Adipocyte (in vitro differentiated cells): ENCODE measurements around the gene CHD2.

Experiments used
- DNase-seq: peaks from one replicate; pipeline ENCODE4 v3.0.0-alpha.2; 2015; ENCODE audit warnings: low read depth
- H3K27me3 ChIP-seq: replicated peaks from 2 replicates; pipeline ENCODE4 v1.7.0; 2013; ENCODE audit warnings: mild to moderate bottlenecking, low read length, moderate library complexity; ENCODE audit not compliant: control insufficient read depth, insufficient read depth
- H3K36me3 ChIP-seq: 2 replicates; pipeline ENCODE4 v1.7.0; 2013; ENCODE audit warnings: low read length, mild to moderate bottlenecking, moderate library complexity; ENCODE audit not compliant: control insufficient read depth, insufficient read depth, severe bottlenecking
- H3K4me1 ChIP-seq: 2 replicates; pipeline ENCODE4 v1.7.0; 2013; ENCODE audit warnings: mild to moderate bottlenecking, low read length, moderate library complexity; ENCODE audit not compliant: control insufficient read depth, insufficient read depth
- H3K4me3 ChIP-seq: 2 replicates; pipeline ENCODE4 v1.7.0; 2013; ENCODE audit warnings: mild to moderate bottlenecking, low read length, moderate library complexity
- H3K9ac ChIP-seq: 2 replicates; pipeline ENCODE4 v1.7.0; 2013; ENCODE audit warnings: mild to moderate bottlenecking, low read length, moderate library complexity
- H3K9me3 ChIP-seq: 2 replicates; pipeline ENCODE4 v1.7.0; 2013; ENCODE audit warnings: mild to moderate bottlenecking, low read length, moderate library complexity; ENCODE audit not compliant: control insufficient read depth

The CHD2 gene

DNA sequence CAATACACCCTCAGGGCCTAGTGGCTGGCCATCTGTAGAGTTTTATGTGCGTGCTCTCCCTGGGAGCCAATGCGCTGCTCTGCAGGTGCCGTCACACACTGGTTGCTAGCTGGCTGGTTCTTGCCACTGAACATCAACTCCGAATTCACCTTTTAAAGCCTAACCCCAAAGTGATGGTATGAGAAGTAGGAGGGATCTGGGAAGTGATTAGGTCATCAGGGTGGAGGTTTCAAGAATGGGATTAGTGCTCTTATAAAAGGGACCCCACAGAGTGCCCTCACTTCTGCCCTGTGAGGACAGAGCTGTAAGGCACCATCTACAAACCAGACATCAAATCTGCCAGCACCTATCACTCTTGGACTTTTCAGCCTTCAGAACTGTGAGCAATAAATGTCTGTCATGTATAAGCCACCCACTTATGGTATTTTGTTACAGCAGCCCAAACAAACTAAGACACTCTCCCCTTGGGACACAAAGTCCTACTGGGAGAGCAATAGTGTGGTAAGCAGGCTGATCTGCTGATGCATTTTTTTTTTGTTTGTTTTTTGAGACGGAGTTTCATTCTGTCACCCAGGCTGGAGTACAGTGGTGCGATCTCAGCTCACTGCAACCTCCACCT lies 168.6 kb downstream of the CHD2 start:
- Histone ChIP-seq H3K4me1 (peaks cover 35% of the 10 kb centered on the region), H3K27me3 (peaks cover 7% of the 10 kb centered on the region), H3K4me3 (no peak overlapping the region), H3K36me3 (no peaks in the 10 kb centered on the region), H3K9me3 (no peaks in the 10 kb centered on the region), H3K9ac (no peak overlapping the region)
- DNase-seq = no peak

DNA sequence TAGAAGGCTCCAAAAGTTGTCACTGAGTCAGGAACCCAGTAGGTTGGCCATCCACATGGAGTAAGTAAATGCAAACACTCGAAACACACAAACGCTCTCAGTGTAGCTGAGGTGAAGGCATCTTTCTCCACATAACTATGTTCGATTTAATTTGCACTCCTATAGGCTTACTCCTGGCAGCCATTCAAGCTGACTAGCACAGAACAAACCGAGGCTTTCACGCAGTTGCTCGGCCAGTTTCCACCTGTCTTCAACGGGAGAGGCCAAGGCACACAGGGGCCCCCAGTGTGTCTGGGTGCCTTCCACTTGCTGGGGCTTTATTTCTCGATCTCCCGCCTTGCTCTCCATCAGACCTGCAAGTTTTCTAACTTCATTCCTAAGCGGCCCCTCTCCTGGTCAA lies 170.0 kb downstream of the CHD2 start:
- Histone ChIP-seq H3K4me1 (peaks cover 35% of the 10 kb centered on the region), H3K27me3 (no peaks in the 10 kb centered on the region), H3K9ac (no peak overlapping the region), H3K36me3 (no peaks in the 10 kb centered on the region), H3K9me3 (no peaks in the 10 kb centered on the region), H3K4me3 (no peak overlapping the region)
- DNase-seq = no peak

DNA sequence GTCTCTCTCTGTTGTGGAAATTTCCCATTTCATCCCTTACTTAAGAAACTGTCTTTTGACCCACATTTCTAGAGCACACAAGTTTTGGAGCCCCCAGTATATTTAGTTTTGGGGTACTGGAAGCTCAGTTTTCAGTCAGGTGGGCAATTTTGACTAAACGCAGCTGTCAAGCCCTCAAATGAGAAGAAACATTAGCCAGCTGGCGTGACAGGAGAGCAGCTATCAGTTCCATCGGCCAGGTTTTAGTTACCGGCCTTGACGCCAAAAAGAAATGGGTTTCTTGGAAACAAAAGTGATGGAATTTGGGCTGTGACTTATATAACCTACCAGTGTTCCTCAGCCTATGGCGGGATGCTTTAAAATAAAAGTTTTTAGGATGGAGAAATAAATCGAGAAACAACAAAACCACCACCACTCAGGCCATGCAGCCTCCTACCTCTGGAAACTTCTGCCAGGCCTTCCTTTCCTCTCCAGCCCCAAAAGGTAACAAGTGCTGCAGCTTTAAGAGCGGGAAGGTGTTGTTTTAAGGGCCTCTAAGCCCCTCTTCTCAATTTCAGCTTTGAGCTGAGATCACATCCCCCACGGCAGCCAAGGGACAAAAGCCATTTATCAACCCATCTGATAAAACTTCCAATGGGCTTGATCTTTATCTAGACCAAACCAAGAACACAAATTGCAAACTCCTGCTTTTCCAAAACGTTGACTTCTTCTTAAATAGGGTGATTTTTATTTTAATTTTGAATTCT lies 170.6 kb downstream of the CHD2 start:
- H3K9ac ChIP-seq = peak overlapping the region; percentile 88
- H3K9me3 ChIP-seq = no peaks in the 10 kb centered on the region
- peak overlapping the region; percentile 91 for H3K4me3 ChIP-seq
- H3K36me3 ChIP-seq = no peaks in the 10 kb centered on the region
- no peak for DNase-seq
- no peaks in the 10 kb centered on the region for H3K27me3 ChIP-seq
- H3K4me1 ChIP-seq = peaks cover 35% of the 10 kb centered on the region

DNA sequence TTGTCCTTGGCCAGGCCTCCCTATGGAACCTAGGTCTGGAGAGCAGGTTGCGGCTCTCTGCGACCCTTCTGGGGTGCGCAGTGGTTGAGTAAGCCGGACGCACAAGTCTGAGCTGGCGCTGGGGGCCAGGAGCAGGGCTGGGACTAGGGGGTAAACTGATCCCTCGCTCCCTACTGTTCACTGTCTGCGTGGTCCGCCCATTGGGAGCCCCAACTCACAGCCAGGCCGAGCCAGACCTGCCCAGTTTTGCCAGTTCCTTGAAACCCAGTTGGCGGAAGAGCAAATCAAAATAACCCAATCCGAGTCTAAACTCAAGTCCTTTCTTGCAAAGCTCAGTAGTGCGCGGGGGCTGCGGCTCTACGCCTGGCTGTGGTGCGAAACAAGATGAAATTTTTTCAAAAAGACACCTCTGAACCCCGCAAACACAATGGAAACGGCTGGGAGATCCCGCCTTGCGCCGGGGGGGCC lies 171.4 kb downstream of the CHD2 start:
- Histone ChIP-seq H3K4me1 (peaks cover 33% of the 10 kb centered on the region), H3K4me3 (peak overlapping the region; percentile 91), H3K9me3 (no peaks in the 10 kb centered on the region), H3K36me3 (no peaks in the 10 kb centered on the region), H3K27me3 (no peaks in the 10 kb centered on the region), H3K9ac (peak overlapping the region; percentile 88)
- DNase-seq = peak; percentile 51

DNA sequence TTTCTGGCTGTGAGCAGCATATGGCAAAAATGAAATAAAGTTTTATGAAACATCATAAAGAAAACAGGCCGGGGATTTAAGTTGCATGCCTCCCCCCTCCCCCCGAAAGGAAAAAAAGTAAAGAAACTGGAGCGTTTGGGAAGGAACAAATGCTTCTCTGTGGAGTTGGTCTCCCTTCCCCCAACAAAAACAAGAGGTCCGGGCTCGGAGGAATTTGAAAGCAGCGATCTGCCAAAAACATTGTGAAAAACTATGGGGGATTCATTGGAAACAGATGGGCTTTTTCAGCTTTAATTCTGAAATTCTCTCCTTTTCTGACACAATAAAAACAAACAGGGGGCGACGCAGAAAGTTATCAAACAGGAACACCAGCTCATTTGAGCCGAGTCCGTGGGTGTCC lies 171.9 kb downstream of the CHD2 start:
- Histone ChIP-seq H3K4me1 (peaks cover 28% of the 10 kb centered on the region), H3K9me3 (no peaks in the 10 kb centered on the region), H3K36me3 (no peaks in the 10 kb centered on the region), H3K4me3 (peak overlapping the region; percentile 91), H3K9ac (peak overlapping the region; percentile 88), H3K27me3 (peaks cover 4% of the 10 kb centered on the region)
- DNase-seq = peak; percentile 89

DNA sequence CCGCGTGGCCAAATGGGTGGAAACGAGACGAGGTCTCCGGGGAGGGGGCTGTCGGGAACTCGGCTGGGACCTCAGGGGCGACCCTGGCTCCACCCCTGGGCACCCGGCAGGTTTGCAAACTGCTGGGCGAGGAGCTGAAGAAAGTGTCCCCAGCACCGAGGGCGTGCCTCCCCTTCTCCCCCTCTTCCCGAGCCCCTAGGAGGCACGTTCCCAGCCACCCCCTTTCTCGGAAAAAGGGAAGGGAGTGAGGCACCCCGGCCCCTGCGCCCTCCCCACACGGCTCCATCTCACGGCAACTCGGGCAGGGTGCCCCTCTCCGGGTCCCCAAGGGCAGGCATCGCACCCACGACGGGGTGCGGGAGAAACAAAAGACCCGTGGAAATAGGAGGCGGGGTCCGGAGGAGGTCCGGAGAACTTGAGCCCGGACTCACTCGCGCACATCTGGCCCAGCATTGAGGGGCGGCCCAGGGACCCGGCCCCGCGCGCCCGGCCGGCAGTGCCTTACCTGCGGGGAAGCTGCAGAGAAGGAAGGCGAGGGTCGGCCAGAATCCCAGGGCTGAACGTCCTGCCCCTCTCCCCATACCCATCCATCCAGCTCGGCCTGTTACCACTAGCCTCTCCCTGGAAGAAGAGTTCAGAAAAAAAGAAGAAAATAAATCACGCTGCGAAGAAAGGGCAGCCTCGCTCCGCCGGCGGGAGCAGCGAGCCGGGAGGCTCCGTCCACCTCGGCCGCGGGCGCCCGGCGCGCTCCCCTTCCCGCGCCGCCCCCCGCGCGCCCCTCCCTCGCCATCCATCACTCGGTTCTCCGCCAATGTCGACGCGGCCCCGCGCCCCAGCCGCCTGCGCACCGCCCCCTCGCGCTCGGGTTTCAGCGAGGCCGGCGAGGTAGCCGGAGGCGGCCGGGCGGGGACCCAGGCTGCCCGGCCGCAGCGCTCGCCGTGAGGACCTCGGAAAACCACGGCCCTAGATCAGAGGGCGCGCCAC lies 172.6 kb downstream of the CHD2 start:
- H3K9me3 ChIP-seq = no peaks in the 10 kb centered on the region
- peaks cover 21% of the 10 kb centered on the region for H3K4me1 ChIP-seq
- peak; percentile 96 for DNase-seq
- no peaks in the 10 kb centered on the region for H3K36me3 ChIP-seq
- peaks cover 6% of the 10 kb centered on the region for H3K27me3 ChIP-seq
- H3K9ac ChIP-seq = peak overlapping the region; percentile 88
- peak overlapping the region; percentile 91 for H3K4me3 ChIP-seq

DNA sequence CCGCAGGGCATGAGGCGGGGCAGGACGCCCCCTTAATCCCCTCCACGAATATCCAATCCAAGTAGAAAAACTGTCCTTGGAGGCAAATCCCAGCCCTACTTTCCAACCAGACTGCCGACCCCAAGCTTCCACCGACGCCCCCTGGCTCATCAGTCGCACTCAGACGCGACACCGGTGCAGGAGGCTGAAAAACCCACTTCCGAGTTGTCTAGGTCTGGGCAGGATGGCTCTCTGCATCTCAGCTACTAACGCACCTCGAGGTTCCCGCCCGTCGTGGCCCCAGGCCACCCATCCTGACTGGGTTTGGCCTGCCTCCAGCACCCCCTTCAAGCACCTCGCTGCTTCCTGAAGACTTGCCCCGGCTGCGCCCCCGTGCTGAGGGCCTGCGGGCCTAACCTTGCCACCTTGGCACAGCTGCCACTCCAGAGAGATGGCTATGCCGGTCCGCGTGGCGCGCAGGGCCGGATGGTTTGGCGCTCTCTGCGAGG lies 173.4 kb downstream of the CHD2 start:
- H3K4me3 ChIP-seq = peak overlapping the region; percentile 91
- H3K27me3 ChIP-seq = peaks cover 6% of the 10 kb centered on the region
- no peaks in the 10 kb centered on the region for H3K9me3 ChIP-seq
- peak overlapping the region; percentile 64 for H3K9ac ChIP-seq
- no peaks in the 10 kb centered on the region for H3K36me3 ChIP-seq
- peaks cover 15% of the 10 kb centered on the region for H3K4me1 ChIP-seq
- DNase-seq = no peak

DNA sequence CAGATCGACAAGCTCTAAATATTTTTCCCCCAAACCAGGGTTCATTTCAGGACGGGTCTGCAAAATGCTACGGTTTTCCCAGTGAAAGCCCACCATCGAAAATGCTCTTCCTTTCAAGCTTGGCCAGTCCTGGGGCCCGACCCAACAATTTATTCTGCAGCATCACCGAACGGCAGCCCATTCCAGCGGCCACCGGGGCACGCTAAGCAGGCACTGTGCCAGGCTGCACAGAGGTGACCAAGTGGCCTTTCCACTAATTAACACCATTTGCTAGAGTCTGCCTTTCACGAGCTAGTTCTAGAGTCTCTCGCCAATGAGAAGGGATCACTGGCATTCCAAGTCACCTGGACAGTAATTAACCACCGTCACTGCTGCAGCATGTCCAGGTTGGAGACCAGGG lies 174.5 kb downstream of the CHD2 start:
- peaks cover 15% of the 10 kb centered on the region for H3K4me1 ChIP-seq
- H3K9ac ChIP-seq = no peak overlapping the region
- no peak overlapping the region for H3K4me3 ChIP-seq
- DNase-seq = no peak
- no peaks in the 10 kb centered on the region for H3K36me3 ChIP-seq
- H3K27me3 ChIP-seq = peaks cover 6% of the 10 kb centered on the region
- no peaks in the 10 kb centered on the region for H3K9me3 ChIP-seq

DNA sequence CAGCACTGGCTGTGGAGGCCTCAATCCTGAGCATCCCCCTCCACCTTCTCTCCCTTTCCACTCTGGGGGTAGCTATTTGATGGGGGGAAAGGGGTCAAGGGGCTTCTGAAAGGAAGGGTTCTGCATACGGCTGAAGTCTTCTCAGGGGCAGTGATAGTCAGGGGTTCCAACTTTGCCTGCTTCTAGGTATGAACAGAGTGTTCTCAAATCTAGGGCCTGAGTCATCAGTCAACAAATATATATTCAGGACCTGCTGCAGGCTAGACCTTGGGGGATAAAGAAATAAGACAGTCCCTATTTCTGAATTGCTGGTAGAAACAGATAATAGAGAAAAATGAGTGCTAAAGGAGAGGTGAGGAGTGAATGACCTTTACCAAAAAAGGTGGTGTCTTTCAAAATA lies 176.1 kb downstream of the CHD2 start:
- DNase-seq = no peak
- H3K4me3 ChIP-seq = no peak overlapping the region
- H3K4me1 ChIP-seq = peaks cover 7% of the 10 kb centered on the region
- peaks cover 14% of the 10 kb centered on the region for H3K27me3 ChIP-seq
- H3K9me3 ChIP-seq = no peaks in the 10 kb centered on the region
- H3K9ac ChIP-seq = no peak overlapping the region
- no peaks in the 10 kb centered on the region for H3K36me3 ChIP-seq

DNA sequence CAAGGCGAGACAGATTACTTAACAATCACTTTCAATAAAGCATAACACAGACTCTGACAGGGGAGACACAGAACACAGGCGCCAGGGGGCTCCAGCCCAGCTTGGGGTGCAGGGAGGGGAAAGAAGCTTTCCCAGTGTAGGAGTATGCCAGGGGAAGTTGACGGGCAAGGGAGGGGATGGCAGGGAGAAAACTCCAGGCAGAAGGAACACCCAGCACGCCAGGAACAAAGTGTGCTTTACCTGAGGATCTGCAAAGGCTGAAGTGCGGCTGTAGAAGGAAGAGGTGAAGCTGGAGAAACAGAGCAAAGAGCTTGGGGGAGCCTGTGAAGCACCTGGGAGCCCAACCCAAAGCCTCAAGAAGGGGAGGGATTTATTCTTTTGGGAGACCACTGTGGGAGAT lies 176.8 kb downstream of the CHD2 start:
- no peaks in the 10 kb centered on the region for H3K36me3 ChIP-seq
- H3K9ac ChIP-seq = no peak overlapping the region
- peaks cover 16% of the 10 kb centered on the region for H3K27me3 ChIP-seq
- no peak overlapping the region for H3K4me3 ChIP-seq
- no peaks in the 10 kb centered on the region for H3K9me3 ChIP-seq
- H3K4me1 ChIP-seq = peaks cover 3% of the 10 kb centered on the region
- no peak for DNase-seq
